C4-2B (cell line): ENCODE results near the gene HHIPL1.

ENCODE experiments used
- CTCF ChIP-seq: fragments of 450-650 bp; conservative IDR thresholded peaks from 2 replicates; pipeline ENCODE4 v1.5.1; 2017; ENCODE audit warnings: mild to moderate bottlenecking
- ZFX ChIP-seq: fragments of 450-650 bp; IDR thresholded peaks from 2 replicates; pipeline ENCODE4 v1.6.1; 2017

GRCh38 chr14:99605299-99605961, 39.5 kb upstream of the HHIPL1 start:
- TF ChIP-seq CTCF (no peak), ZFX (no peak)
